HepG2 (cell line): Measurements from ENCODE around the gene GUK1. TPM values are rescaled to one million over a fixed set of nuclear protein-coding genes. Genes with fewer than 3 reads are reported as not detected.

Experiments used
- ATF3 ChIP-seq: sonication (generic); formaldehyde crosslinking; IDR thresholded peaks from 2 replicates; pipeline ENCODE4 v1.4.0; 2020; ENCODE audit warnings: missing genetic modification reagents
- CERS6 ChIP-seq: sonication (generic); formaldehyde crosslinking; IDR thresholded peaks from 2 replicates; pipeline ENCODE4 v1.5.0; 2020; ENCODE audit warnings: missing genetic modification reagents
- KLF16 ChIP-seq, 2 experiments: sonication (generic) in 1 of 2; formaldehyde crosslinking in 1 of 2; IDR thresholded peaks; 2 replicates each; pipeline versions ENCODE4 v1.6.1 to v1.8.0; 2016 to 2023; ENCODE audit warnings: missing genetic modification reagents in 2 of 2, missing compliant biosample characterization in 1 of 2
- NFKBIZ ChIP-seq: IDR thresholded peaks from 2 replicates; pipeline ENCODE4 v1.6.1; 2018; ENCODE audit warnings: missing genetic modification reagents, missing compliant biosample characterization
- RORA ChIP-seq: sonication (generic); formaldehyde crosslinking; IDR thresholded peaks from 2 replicates; pipeline ENCODE4 v1.5.0; 2020; ENCODE audit warnings: mild to moderate bottlenecking, missing genetic modification reagents, moderate library complexity
- SP5 ChIP-seq: IDR thresholded peaks from 2 replicates; pipeline ENCODE4 v1.6.1; 2016; ENCODE audit warnings: low read depth, borderline replicate concordance
- STAT5B ChIP-seq: sonication (generic); formaldehyde crosslinking; IDR thresholded peaks from 2 replicates; pipeline ENCODE4 v1.4.0; 2020; ENCODE audit warnings: missing genetic modification reagents
- TP53 ChIP-seq: sonication (generic); formaldehyde crosslinking; conservative IDR thresholded peaks from 2 replicates; pipeline ENCODE4 v1.4.0; 2020; ENCODE audit warnings: missing genetic modification reagents
- ZBTB39 ChIP-seq: sonication (generic); formaldehyde crosslinking; IDR thresholded peaks from 2 replicates; pipeline ENCODE4 v1.5.0; 2020; ENCODE audit warnings: missing genetic modification reagents
- ZBTB7A ChIP-seq: sonication (generic); formaldehyde crosslinking; IDR thresholded peaks from 2 replicates; pipeline ENCODE4 v1.8.0; 2022; ENCODE audit warnings: mild to moderate bottlenecking, missing genetic modification reagents
- ZNF431 ChIP-seq: sonication (generic); formaldehyde crosslinking; IDR thresholded peaks from 2 replicates; pipeline ENCODE4 v1.9.0; 2022; ENCODE audit warnings: missing genetic modification reagents, low read depth, mild to moderate bottlenecking, borderline replicate concordance
- ZNF562 ChIP-seq: sonication (generic); formaldehyde crosslinking; IDR thresholded peaks from 2 replicates; pipeline ENCODE4 v1.8.0; 2022; ENCODE audit warnings: missing genetic modification reagents, borderline replicate concordance
- polyA plus RNA-seq, 8 experiments: library from polyadenylated mRNA; depleted of rRNA in 3 of 8; stranded (reverse) in 7 of 8; unstranded in 1 of 8; fragments of >200 nt; fragmentation: Illumina TruSeq in 4 of 8; extraction: Trizol in 4 of 8; gene quantifications; 2 replicates each; pipeline versions ENCODE4 v1.2.1 to v1.2.3, GENCODE V29; 2011 to 2016; ENCODE audit warnings: low read depth in 4 of 8, missing spikeins in 1 of 8, mixed read lengths in 1 of 8; ENCODE audit not compliant: insufficient read depth in 1 of 8
- total RNA-seq, 5 experiments: library from RNA; depleted of rRNA; stranded (reverse); fragments of >200 nt; fragmentation: Illumina TruSeq; extraction: Trizol; gene quantifications; 2 replicates each; pipeline ENCODE4 v1.2.3, GENCODE V29; 2016; ENCODE audit warnings: low read depth in 1 of 5

GUK1 gene
- total and polyA plus RNA-seq, 2 of the 13 experiments (the other 11 are each of a cell fraction or from before 2014, with no cell fraction given), result 116 to 154 TPM

GRCh38 chr1:228166170-228166936 lies 26.3 kb downstream of the GUK1 start (continued):
- 0 out of 4 replicates have a peak, but pooled peaks of 1 of the 2 experiments have one; percentile 48 for TF ChIP-seq KLF16 (CRISPR knock-in tag; IDR thresholded peaks at IDR 0.05)
- TF ChIP-seq RORA (CRISPR knock-in tag), result no peak
- TF ChIP-seq ZBTB7A (CRISPR knock-in tag), result no peak
- TF ChIP-seq CERS6 (CRISPR knock-in tag), result no peak
- TF ChIP-seq ZBTB39 (CRISPR knock-in tag), result no peak
- TF ChIP-seq ZNF431 (CRISPR knock-in tag), result no peak
- TF ChIP-seq NFKBIZ (CRISPR knock-in tag), result no peak
- no peak for TF ChIP-seq TP53 (CRISPR knock-in tag)
- TF ChIP-seq ZNF562 (CRISPR knock-in tag), result no peak
- no peak for TF ChIP-seq STAT5B (CRISPR knock-in tag)
- no peak; the same call in 1 of the 2 replicates for TF ChIP-seq SP5 (CRISPR knock-in tag)
- no peak for TF ChIP-seq ATF3 (CRISPR knock-in tag)
